GM21447 (cell line): Measurements from ENCODE around the gene AVPI1.
"Not testable (repeated sequence)": the region's sequence is repeated elsewhere in the genome, so short reads cannot be mapped to it uniquely, and the experiment has no call there.

Experiments
- ATAC-seq: cut with Tn5 transposase; IDR thresholded peaks from one replicate; pipeline ENCODE4 v1.9.1; 2021; ENCODE audit not compliant: unreplicated experiment

Gene AVPI1

DNA sequence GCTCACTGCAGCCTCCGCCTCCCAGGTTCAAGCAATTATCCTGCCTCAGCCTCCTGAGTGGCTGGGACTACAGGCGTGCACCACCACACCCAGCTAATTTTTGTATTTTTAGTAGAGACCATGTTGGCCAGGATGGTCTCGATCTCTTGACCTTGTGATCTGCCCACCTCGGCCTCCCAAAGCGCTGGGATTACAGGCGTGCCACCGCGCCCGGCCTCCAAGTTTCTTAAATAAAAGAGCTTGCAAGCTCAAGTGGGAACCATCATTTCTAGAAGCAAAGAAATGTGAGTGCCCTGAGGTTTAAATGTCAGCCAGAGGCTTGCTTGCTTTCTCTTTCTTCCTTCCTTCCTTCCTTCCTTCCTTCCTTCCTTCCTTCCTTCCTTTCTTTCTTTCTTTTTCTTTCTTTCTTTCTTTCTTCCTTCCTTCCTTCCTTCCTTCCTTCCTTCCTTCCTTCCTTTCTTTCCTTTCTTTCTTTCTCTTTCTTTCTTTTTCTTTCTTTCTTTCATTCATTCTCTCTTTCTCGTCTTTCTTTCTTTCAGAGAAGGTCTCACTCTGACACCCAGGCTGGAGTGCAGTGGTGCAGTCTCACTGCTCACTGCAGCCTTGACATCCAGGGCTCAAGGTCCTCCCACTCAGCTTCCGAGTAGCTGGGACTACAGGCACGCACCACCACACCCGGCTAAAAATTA is 44.4 kb downstream of the AVPI1 start:
- ATAC-seq: not testable (repeated sequence)

DNA sequence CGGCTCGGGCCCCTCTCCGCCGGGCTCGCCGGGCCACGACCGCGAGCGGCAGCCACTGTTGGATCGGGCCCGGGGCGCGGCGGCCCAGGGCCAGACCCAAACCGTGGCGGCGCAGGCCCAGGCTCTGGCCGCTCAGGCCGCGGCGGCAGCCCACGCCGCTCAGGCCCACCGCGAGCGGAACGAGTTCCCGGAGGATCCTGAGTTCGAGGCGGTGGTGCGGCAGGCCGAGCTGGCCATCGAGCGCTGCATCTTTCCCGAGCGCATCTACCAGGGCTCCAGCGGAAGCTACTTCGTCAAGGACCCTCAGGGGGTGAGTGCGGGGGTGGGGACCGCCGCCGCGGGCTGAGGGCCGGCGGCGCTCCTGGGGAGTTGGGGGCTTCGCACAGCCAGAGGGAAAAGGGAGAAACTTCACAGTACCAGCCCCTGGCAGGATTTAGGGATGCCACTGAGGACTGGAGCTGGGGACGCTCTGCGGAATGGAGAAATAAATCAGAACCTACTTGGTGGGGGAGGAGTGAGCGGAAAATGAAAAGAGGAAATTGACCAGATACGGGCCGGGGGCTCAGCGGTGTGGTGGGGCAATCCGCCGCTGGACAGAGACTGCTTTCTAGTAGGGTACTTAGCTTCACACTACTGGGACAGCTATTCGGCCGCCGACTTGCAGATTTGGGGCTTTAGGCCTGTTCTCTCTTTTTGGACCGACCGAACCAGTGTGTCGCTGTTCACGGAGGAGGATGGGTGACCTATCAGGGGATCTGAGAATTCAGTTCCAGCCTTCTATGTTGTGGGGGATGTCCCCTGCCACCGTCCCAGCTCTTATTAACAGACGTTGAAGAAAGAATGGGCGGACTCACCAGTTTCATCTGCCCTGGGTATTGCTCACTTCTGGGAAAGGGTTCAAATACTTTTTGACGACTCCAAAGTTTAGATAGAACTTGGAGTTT is 45.9 kb downstream of the AVPI1 start:
- ATAC-seq: peak; percentile 9

DNA sequence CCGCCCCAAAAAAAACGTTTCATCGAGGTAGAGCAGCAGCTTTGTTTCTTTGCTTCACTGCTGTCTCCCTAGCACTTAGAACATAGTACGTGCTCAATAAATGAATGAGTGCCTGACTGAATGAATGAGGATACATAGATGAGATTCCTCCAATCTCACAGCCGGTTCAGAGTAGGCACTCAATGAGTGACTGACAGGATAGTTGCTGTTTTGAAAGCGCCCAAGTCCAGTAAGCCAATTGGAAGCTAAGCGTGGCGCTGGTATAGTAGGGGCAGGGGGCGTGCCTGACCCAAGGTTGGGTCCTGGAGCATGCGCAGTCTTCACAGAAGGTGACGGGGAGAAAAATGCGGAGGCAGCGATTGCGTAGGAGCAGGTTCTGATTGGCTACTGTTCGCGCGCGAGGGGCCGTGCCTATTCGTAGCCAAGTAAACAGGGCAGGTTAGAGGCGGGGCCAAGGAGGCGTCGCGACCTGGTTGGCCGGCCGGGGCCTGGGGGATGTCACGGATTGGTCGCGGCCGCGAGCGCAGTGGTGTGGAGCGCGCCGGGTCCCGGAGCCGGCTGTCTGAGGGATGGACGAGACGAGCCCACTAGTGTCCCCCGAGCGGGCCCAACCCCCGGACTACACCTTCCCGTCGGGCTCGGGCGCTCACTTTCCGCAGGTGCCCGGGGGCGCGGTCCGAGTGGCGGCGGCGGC is 46.7 kb downstream of the AVPI1 start, which contains the start of gene PI4K2A:
PI4K2A (plus strand) TSS at position 498 of the 694 bp plus-strand sequence; CDS start at position 570, 72 bp downstream.
- ATAC-seq: peak; percentile 97

DNA sequence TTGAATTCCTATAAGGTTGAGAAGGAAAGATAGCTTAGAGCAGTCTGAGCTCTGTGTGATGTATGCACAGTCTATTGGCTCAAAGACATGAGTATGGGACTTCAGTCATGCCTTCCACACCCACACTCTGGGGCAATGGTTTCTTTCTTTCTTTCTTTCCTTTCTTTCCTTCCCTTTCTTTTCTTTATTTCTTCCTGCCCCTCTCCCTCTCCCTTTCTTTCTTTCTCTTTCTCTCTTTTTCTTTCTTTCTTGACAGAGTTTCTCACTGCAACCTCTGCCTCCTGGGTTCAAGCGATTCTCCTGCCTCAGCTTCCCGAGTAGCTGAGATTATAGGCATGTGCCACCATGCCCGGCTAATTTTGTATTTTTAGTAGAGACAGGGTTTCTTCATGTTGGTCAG is 48.0 kb downstream of the AVPI1 start:
- ATAC-seq: not testable (repeated sequence)

DNA sequence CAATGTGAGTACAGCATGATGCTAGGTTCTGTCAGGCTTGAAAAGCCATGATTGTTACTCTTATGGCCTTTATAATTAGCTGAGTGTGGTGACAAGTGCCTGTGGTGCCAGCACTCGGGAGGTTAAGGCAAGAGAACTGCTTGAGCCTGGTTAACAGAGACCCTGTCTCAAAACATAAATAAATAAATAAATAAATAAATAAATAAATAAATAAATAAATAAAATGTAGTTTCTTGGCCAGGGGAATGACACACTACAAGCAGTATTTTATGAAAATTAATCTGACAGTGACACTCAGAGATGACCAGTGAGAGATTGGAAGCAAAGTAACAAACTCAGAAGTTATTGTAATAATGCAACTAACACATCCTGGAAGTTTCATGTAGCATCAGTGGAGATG is 51.5 kb downstream of the AVPI1 start:
- ATAC-seq: no peak

DNA sequence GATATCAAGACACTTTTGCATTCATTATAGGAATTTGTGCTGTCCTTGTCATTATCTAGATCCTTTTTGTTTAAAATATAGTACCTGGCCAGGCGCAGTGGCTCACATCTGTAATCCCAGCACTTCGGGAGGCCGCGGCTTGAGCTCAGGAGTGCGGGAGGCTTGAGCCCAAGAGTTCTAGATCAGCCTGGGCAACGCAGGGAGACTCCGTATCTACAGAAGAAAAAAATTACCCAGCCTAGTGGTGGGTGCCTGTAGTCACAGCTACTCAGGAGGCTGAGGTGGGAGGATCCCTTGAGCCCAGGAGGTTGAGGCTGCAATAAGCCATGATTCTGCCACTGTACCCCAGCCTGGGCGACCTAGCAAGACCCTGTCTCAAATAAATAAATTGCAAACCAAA is 53.1 kb downstream of the AVPI1 start:
- no peak for ATAC-seq

DNA sequence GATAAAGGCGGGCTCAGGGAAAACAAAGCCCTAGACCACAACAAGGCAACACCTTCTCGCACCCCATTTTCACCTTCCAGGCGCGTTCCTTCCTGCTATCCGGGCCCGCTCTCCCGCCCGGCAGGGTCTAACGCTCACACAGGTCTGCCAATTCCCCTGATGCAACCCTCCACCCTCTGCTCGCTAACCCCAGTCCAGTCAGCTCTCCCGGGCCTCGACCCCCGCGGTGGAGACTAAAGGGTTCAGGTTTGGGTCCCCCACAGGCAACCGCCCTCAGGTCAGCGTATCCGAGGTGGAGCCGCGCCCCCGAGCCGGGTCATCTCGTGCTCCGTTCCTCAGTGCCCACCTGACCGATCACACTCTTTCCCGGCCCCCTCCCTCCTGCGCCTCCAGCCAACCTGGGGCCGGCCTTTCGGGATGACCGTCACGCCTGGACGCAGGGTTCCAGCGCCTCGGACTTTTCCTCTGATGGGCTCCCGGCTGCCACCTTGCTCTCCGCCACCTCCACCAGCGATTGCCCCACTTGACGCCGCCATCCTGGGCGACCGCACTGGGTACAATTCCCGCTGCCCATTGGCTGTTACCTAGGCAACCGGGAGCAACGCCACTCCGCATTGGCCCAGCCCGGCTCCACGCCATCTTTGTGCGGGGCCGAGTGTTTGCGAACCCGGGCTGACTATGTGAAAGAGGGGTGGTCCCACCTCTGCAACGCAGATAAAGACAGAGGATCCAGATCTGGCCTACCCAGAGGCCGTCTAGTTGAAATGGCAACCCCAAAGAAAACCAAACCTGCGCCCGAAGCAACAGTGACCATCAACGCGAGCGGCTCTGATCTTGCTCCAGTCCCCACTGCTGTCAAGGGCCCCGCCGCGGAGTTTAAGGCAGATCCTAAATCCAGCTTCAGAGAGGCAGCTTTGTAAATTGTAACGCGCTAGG is 53.8 kb downstream of the AVPI1 start, which contains the start of gene MORN4:
MORN4 (minus strand) TSS at position 552 of the 936 bp plus-strand sequence. CDS start 13,847 bp downstream, outside the sequence.
- peak; percentile 98 for ATAC-seq

DNA sequence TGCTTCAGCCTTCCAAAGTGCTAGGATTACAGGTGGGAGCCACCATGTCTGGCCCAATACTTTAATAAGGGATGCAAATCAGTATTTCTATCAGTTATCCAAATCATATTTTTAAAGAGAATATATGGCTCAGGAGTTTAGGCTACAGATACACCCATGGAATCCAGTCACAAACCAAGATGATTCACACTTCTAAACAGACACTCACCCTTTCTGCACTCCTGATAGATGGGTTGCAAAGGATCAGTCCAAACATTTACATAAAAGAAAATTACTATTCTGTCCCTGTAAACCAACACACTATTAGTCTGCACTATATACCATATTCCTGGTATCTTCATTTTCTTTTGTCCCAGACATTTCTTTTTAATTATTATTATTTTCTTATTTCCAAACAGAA is 55.9 kb downstream of the AVPI1 start:
- ATAC-seq: no peak

DNA sequence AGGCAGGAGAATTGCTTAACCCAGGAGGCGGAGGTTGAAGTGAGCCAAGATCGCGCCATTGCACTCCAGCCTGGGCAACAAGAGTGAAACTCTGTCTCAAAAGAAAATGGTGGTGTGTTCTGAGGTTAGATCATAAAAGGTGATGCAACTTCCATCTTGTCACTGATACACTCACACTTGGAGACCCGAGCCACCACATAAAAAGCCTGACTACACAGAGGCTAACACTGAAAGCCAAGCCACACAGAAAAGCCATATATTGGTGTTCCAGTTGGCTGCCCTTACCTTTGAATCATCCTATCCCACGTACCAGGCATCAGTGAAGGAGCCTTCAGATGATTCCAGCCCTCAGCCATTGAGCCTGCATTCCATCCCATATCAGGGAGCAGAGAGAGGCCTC is 57.8 kb downstream of the AVPI1 start:
- no peak for ATAC-seq

DNA sequence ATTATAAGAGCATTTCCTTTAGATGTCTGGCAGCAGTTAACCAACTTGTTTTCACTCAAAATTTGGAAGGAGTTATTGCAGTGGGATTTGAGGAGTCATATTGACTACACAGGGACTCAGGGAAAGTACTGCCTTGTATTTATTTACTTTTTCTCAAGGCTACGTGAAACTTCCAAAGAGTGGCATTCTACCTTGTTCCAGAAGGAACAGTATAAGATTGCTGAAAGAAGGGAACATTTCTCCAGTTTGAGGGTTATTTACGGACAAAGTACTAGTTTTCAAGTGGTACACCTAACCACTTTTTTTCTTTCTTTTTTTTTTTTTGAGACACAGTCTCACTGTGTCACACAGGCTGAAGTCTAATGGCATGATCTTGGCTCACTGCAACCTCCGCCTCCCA is 58.8 kb downstream of the AVPI1 start:
- no peak for ATAC-seq

DNA sequence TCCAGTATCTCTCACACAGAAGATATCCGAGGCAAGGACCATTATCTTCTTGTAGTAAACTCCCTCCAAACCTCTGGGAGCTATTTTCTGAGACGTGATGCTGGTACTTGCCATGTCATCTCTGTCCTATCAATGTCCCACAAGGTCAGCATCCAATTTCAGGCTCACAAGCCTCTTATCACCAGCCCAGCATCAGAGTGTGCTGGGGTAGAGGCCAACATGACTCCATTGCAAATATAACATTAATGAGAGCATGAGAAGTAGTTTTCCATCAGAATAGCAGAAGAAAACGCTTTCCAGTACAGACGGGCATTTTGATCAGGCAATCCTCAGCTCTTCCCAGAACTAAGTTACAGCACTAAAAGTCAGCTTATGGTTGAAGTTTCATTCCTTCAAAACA is 59.3 kb downstream of the AVPI1 start:
- ATAC-seq: no peak
